H9 (cell line): Measurements from ENCODE around the gene MINDY4. TPM values are rescaled to one million over a fixed set of nuclear protein-coding genes. Genes with fewer than 3 reads are reported as not detected.

ENCODE experiments used
- DNase-seq: peaks from one replicate; pipeline ENCODE4 v3.0.0-alpha.2; 2017
- H2AFZ ChIP-seq: one replicate; pipeline ENCODE4 v1.6.1; 2013; ENCODE audit warnings: mild to moderate bottlenecking, low read length, control low read depth, moderate library complexity
- H2AK5ac ChIP-seq: 2 replicates; pipeline ENCODE4 v1.6.1; 2013; ENCODE audit warnings: low read length, control low read depth, mixed read lengths; ENCODE audit not compliant: insufficient read length
- H2BK120ac ChIP-seq: one replicate; pipeline ENCODE4 v1.6.1; 2013; ENCODE audit warnings: low read depth, mild to moderate bottlenecking, low read length, control low read depth, inconsistent platforms; ENCODE audit not compliant: poor library complexity, severe bottlenecking
- H2BK12ac ChIP-seq: 2 replicates; pipeline ENCODE4 v1.6.1; 2013; ENCODE audit warnings: low read length, control low read depth, mixed read lengths, low read depth; ENCODE audit not compliant: insufficient read length
- H2BK15ac ChIP-seq: 2 replicates; pipeline ENCODE4 v1.6.1; 2013; ENCODE audit warnings: low read depth, low read length, control low read depth
- H2BK20ac ChIP-seq: one replicate; pipeline ENCODE4 v1.6.1; 2013; ENCODE audit warnings: low read depth, mild to moderate bottlenecking, low read length, control low read depth, inconsistent platforms; ENCODE audit not compliant: poor library complexity, severe bottlenecking
- H2BK5ac ChIP-seq: 2 replicates; pipeline ENCODE4 v1.6.1; 2013; ENCODE audit warnings: low read length, control low read depth, mixed read lengths; ENCODE audit not compliant: insufficient read length
- H3K14ac ChIP-seq: 2 replicates; pipeline ENCODE4 v1.6.1; 2013; ENCODE audit warnings: low read length, control low read depth; ENCODE audit not compliant: insufficient read depth
- H3K18ac ChIP-seq: 2 replicates; pipeline ENCODE4 v1.6.1; 2013; ENCODE audit warnings: low read depth, mild to moderate bottlenecking, mixed read lengths, low read length, control low read depth; ENCODE audit not compliant: insufficient read length
- H3K23ac ChIP-seq: 2 replicates; pipeline ENCODE4 v1.6.1; 2013; ENCODE audit warnings: low read length, control low read depth, mixed read lengths, low read depth; ENCODE audit not compliant: insufficient read length
- H3K23me2 ChIP-seq: 2 replicates; pipeline ENCODE4 v1.6.1; 2013; ENCODE audit warnings: low read depth, mild to moderate bottlenecking, mixed read lengths, low read length, control low read depth; ENCODE audit not compliant: insufficient read length, poor library complexity, severe bottlenecking
- H3K27ac ChIP-seq: 2 replicates; pipeline ENCODE4 v1.5.1; 2013; ENCODE audit warnings: low read length, control low read depth, mixed read lengths, low read depth; ENCODE audit not compliant: insufficient read length
- H3K27me3 ChIP-seq: 2 replicates; pipeline ENCODE4 v1.6.1; 2013; ENCODE audit warnings: low read length, control low read depth, inconsistent platforms; ENCODE audit not compliant: insufficient read depth
- H3K4ac ChIP-seq: 2 replicates; pipeline ENCODE4 v1.6.1; 2013; ENCODE audit warnings: low read depth, mild to moderate bottlenecking, control low read depth, inconsistent platforms, low read length, moderate library complexity
- H3K4me1 ChIP-seq: 2 replicates; pipeline ENCODE4 v1.6.1; 2013; ENCODE audit warnings: low read length, control low read depth, inconsistent platforms; ENCODE audit not compliant: insufficient read depth
- H3K4me2 ChIP-seq: 2 replicates; pipeline ENCODE4 v1.6.1; 2013; ENCODE audit warnings: low read length, control low read depth, mixed read lengths; ENCODE audit not compliant: insufficient read length, insufficient read depth
- H3K56ac ChIP-seq: 2 replicates; pipeline ENCODE4 v1.6.1; 2013; ENCODE audit warnings: low read depth, mild to moderate bottlenecking, mixed read lengths, low read length, control low read depth; ENCODE audit not compliant: insufficient read length
- H3K79me1 ChIP-seq: 2 replicates; pipeline ENCODE4 v1.6.1; 2013; ENCODE audit warnings: low read depth, mild to moderate bottlenecking, moderate library complexity, low read length, control low read depth, inconsistent platforms; ENCODE audit not compliant: insufficient read depth, poor library complexity, severe bottlenecking
- H3K79me2 ChIP-seq: 2 replicates; pipeline ENCODE4 v1.6.1; 2013; ENCODE audit warnings: low read length, control low read depth, inconsistent platforms; ENCODE audit not compliant: insufficient read depth
- H3K9ac ChIP-seq: 2 replicates; pipeline ENCODE4 v1.6.1; 2013; ENCODE audit warnings: low read length, control low read depth, mixed read lengths; ENCODE audit not compliant: insufficient read length; ENCODE audit errors: extremely low read depth
- H3K9me3 ChIP-seq: one replicate; pipeline ENCODE4 v1.6.1; 2013; ENCODE audit warnings: low read depth, low read length, inconsistent platforms; ENCODE audit not compliant: control insufficient read depth
- H3T11ph ChIP-seq: one replicate; pipeline ENCODE4 v1.6.1; 2013; ENCODE audit warnings: mild to moderate bottlenecking, low read length, control low read depth, inconsistent platforms
- H4K20me1 ChIP-seq: one replicate; pipeline ENCODE4 v1.6.1; 2013; ENCODE audit not compliant: control insufficient read depth, insufficient read length, insufficient read depth
- H4K5ac ChIP-seq: 2 replicates; pipeline ENCODE4 v1.6.1; 2013; ENCODE audit warnings: low read depth, mild to moderate bottlenecking, mixed read lengths, low read length, control low read depth; ENCODE audit not compliant: insufficient read length
- H4K8ac ChIP-seq: replicated peaks from 2 replicates; pipeline ENCODE4 v1.6.1; 2013; ENCODE audit warnings: low read length, control low read depth, mixed read lengths, low read depth; ENCODE audit not compliant: insufficient read length
- H4K91ac ChIP-seq: 2 replicates; pipeline ENCODE4 v1.6.1; 2013; ENCODE audit warnings: low read depth, mild to moderate bottlenecking, moderate library complexity, mixed read lengths, low read length, control low read depth; ENCODE audit not compliant: insufficient read length
- H3K27ac Mint-ChIP-seq, 3 experiments: 2 replicates in 2 of 3; 3 replicates in 1 of 3; pipeline ENCODE4 v1.8.0; 2020 to 2021; ENCODE audit warnings: mixed read lengths in 3 of 3, mild to moderate bottlenecking in 1 of 3, moderate library complexity in 1 of 3
- H3K27me3 Mint-ChIP-seq: 2 replicates; pipeline ENCODE4 v1.8.0; 2021; ENCODE audit warnings: low read depth, mild to moderate bottlenecking, moderate library complexity, mixed read lengths
- H3K36me3 Mint-ChIP-seq, 3 experiments: 2 replicates in 2 of 3; 3 replicates in 1 of 3; pipeline ENCODE4 v1.8.0; 2020 to 2021; ENCODE audit warnings: low read depth in 3 of 3, mixed read lengths in 3 of 3; ENCODE audit not compliant: insufficient read depth in 1 of 3
- H3K4me1 Mint-ChIP-seq, 2 experiments: 2 replicates each; pipeline ENCODE4 v1.8.0; 2020; ENCODE audit warnings: mixed read lengths in 2 of 2
- H3K4me3 Mint-ChIP-seq, 2 experiments: 2 replicates in 1 of 2; 3 replicates in 1 of 2; pipeline ENCODE4 v1.8.0; 2020 to 2021; ENCODE audit warnings: mild to moderate bottlenecking in 2 of 2, mixed read lengths in 2 of 2, moderate library complexity in 1 of 2
- H3K9me3 Mint-ChIP-seq, 2 experiments: 2 replicates in 1 of 2; 3 replicates in 1 of 2; pipeline ENCODE4 v1.8.0; 2020; ENCODE audit warnings: mild to moderate bottlenecking in 2 of 2, mixed read lengths in 2 of 2, moderate library complexity in 1 of 2
- CTCF ChIP-seq: fragments of 200-600 bp; sonication (generic); conservative IDR thresholded peaks from 3 replicates; pipeline ENCODE4 v1.8.0; 2021; ENCODE audit warnings: antibody characterized with exemption, mild to moderate bottlenecking
- WGBS: extraction: QIAGEN DNeasy Blood & Tissue Kit; methylation state at CpG from one replicate; pipeline ENCODE4 v1.1.7; 2013; ENCODE audit warnings: missing lambda C conversion rate, low lambda C conversion rate, mixed read lengths; ENCODE audit not compliant: insufficient read length; ENCODE audit errors: extremely low coverage; 5-methylcytosine and 5-hydroxymethylcytosine counted together
- total RNA-seq: library from RNA; stranded (reverse); gene quantifications from 2 replicates; pipeline ENCODE4 v1.2.1, GENCODE V29; 2021

The MINDY4 gene
- total RNA-seq, 1 experiment from 2014 or later, result 3.1 TPM

DNA sequence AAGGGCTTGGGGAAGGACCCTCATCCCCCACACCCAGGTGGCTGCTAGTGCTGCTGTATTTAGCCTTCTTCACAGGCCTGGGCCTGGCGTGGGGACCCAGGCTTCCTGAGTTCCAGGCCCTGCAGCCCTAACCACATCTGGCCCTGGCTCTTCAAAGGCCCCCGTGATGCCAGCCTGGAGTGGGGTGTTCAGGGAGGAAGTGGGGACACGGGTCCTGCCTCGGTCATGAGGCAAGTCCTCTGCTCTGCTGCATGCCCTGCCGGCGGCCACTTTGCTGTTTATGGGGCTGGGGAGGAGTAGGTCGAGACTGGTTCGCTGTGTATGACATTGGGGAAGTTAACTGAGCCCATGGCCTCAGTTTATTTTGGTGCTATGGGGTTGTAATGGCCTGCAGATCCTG, 131.9 kb downstream of the MINDY4 start:
- peaks cover 0 to 7% of the 10 kb centered on the region in 2 experiments; a peak in 2 of 4 replicates for H3K4me1 Mint-ChIP-seq
- no peak overlapping the region for H3K14ac ChIP-seq
- no peak overlapping the region for H3K18ac ChIP-seq
- no peak overlapping the region for H3K9ac ChIP-seq
- H2BK20ac ChIP-seq, result no peak overlapping the region
- no peak overlapping the region for H2BK12ac ChIP-seq
- H3K23ac ChIP-seq, result no peak overlapping the region
- H3K79me2 ChIP-seq, result no peaks in the 10 kb centered on the region
- H2BK5ac ChIP-seq, result no peak overlapping the region
- no peak overlapping the region for H2AK5ac ChIP-seq
- no peak overlapping the region for H3K27ac ChIP-seq
- TF ChIP-seq CTCF, result no peak
- no peaks in the 10 kb centered on the region for H4K20me1 ChIP-seq
- H3K27ac Mint-ChIP-seq, result no peak overlapping the region
- peaks cover 1% of the 10 kb centered on the region for H3K27me3 Mint-ChIP-seq
- WGBS, result no CpG with 5 or more reads among the region's 8 CpGs
- no peak overlapping the region for H2BK120ac ChIP-seq
- no peak overlapping the region for H4K8ac ChIP-seq
- DNase-seq, result no peak
- H3K79me1 ChIP-seq, result no peaks in the 10 kb centered on the region
- H3K36me3 Mint-ChIP-seq, result no peaks in the 10 kb centered on the region; a peak in 1 of 7 replicates
- H3K9me3 ChIP-seq, result no peaks in the 10 kb centered on the region
- no peak overlapping the region for H3T11ph ChIP-seq
- H3K23me2 ChIP-seq, result no peaks in the 10 kb centered on the region
- no peaks in the 10 kb centered on the region for H3K27me3 ChIP-seq
- no peak overlapping the region for H4K91ac ChIP-seq
- no peak overlapping the region for H2BK15ac ChIP-seq
- H3K4me2 ChIP-seq, result no peak overlapping the region
- no peak overlapping the region for H2AFZ ChIP-seq
- H3K4ac ChIP-seq, result no peak overlapping the region
- no peaks in the 10 kb centered on the region for H3K4me1 ChIP-seq
- H3K56ac ChIP-seq, result no peak overlapping the region
- H4K5ac ChIP-seq, result no peak overlapping the region
- no peaks in the 10 kb centered on the region for H3K9me3 Mint-ChIP-seq
- no peak overlapping the region; a peak in 1 of 5 replicates for H3K4me3 Mint-ChIP-seq
